Astrocyte of the spinal cord (primary cell): ENCODE measurements around the gene FHIT.

ENCODE experiments used
- DNase-seq: peaks from one replicate; pipeline ENCODE4 v3.0.0; 2011; ENCODE audit warnings: low read depth, low spot score
- H3K4me3 ChIP-seq: 2 replicates; pipeline ENCODE4 v1.5.1; 2011; ENCODE audit warnings: low read depth, mild to moderate bottlenecking, low read length, moderate library complexity
- CTCF ChIP-seq: IDR thresholded peaks from 2 replicates; pipeline ENCODE4 v1.5.1; 2012; ENCODE audit warnings: low read depth, mild to moderate bottlenecking, low read length, inconsistent platforms
- in situ Hi-C: cut with HindIII; loops from 2 replicates; pipeline ENCODE4 v1.10.0; 2017; ENCODE audit warnings: low sequenced_read_pairs

The FHIT gene

GRCh38 chr3:59710554-59710953 is 1540.7 kb downstream of the FHIT start:
- no peak for TF ChIP-seq CTCF
- in situ Hi-C loops, result no loop called here
- no peak for DNase-seq
- no peak overlapping the region for H3K4me3 ChIP-seq

- H3K4me3 ChIP-seq, result no peak overlapping the region
- in situ Hi-C loops, result no loop called here
- TF ChIP-seq CTCF, result no peak
- no peak for DNase-seq
These were observed 1541.3 kb downstream of the FHIT start for GRCh38 chr3:59709702-59710553.

- in situ Hi-C loops, result no loop called here
- no peak overlapping the region for H3K4me3 ChIP-seq
- no peak for DNase-seq
- TF ChIP-seq CTCF, result no peak
These were observed 1543.0 kb downstream of the FHIT start for GRCh38 chr3:59708202-59708601.

GRCh38 chr3:59704292-59704691 is 1547.0 kb downstream of the FHIT start:
- DNase-seq, result no peak
- TF ChIP-seq CTCF, result no peak
- in situ Hi-C loops, result no loop called here
- no peak overlapping the region for H3K4me3 ChIP-seq

GRCh38 chr3:59699648-59700320 is 1551.5 kb downstream of the FHIT start:
- no peak for DNase-seq
- in situ Hi-C loops, result no loop called here
- no peak for TF ChIP-seq CTCF
- no peak overlapping the region for H3K4me3 ChIP-seq
